Activated T-cell treated with anti-CD3 and anti-CD28 coated beads, Interleukin-2, amount 50 U/mL, for 24 hours (primary cell): Measurements from ENCODE around the gene ERCC2.
A peak's percentile ranks its signal among the peaks of the same experiment; 100 is the strongest.

Experiments used
- DNase-seq: peaks from one replicate; pipeline ENCODE4 v3.0.0-alpha.2; 2020
- H3K27ac Mint-ChIP-seq: 2 replicates; pipeline ENCODE4 v1.8.0; 2020; ENCODE audit warnings: mild to moderate bottlenecking, mixed read lengths
- H3K27me3 Mint-ChIP-seq: 2 replicates; pipeline ENCODE4 v1.8.0; 2020; ENCODE audit warnings: mixed read lengths
- H3K36me3 Mint-ChIP-seq: 2 replicates; pipeline ENCODE4 v1.8.0; 2020; ENCODE audit warnings: low read depth, mixed read lengths
- H3K4me1 Mint-ChIP-seq: 2 replicates; pipeline ENCODE4 v1.8.0; 2020; ENCODE audit warnings: low read depth, mixed read lengths
- H3K4me3 Mint-ChIP-seq: 2 replicates; pipeline ENCODE4 v1.8.0; 2020; ENCODE audit warnings: mild to moderate bottlenecking, moderate library complexity, mixed read lengths
- H3K9me3 Mint-ChIP-seq: 2 replicates; pipeline ENCODE4 v1.8.0; 2020; ENCODE audit warnings: mixed read lengths

The ERCC2 gene

DNA sequence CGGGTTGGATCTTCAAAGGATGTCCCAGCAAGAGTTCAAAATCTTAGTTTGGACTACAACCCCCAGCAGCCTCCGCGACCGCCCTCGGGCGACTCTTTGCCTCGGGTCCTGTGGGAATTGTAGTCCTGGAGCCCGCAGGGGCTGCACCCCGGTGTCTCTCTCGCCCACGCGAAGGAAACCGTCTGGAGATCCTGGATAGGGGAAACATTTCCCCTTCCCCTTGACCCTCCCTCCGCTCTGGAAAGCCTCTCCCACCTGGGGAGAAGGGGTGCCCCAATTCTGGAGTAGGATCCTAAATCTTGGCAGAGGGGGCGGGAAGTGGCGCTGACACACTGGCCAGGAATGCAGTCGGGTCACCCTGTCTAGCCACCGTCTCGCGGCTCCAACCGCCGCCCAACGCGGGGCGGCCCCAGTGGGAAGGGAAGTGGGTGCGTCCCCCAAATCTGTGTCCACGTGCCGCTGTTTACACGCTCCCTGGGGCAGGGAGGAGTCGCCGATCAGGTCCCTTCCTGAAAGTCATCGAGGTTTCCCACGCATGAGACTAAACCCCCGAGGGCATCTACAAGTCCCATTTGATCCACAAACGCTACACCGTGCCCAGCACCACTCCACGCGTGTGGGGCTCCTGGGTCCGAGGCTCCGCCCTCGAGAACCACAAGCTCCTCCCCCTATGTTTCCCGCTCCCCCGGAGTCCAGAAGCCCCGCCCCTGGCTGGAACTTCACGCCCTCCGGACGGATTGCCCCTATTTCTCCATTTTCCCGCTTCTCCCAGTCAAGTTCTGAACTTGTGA lies 35.3 kb upstream of the ERCC2 start:
- peaks cover 58% of the 10 kb centered on the region for H3K4me1 Mint-ChIP-seq

DNA sequence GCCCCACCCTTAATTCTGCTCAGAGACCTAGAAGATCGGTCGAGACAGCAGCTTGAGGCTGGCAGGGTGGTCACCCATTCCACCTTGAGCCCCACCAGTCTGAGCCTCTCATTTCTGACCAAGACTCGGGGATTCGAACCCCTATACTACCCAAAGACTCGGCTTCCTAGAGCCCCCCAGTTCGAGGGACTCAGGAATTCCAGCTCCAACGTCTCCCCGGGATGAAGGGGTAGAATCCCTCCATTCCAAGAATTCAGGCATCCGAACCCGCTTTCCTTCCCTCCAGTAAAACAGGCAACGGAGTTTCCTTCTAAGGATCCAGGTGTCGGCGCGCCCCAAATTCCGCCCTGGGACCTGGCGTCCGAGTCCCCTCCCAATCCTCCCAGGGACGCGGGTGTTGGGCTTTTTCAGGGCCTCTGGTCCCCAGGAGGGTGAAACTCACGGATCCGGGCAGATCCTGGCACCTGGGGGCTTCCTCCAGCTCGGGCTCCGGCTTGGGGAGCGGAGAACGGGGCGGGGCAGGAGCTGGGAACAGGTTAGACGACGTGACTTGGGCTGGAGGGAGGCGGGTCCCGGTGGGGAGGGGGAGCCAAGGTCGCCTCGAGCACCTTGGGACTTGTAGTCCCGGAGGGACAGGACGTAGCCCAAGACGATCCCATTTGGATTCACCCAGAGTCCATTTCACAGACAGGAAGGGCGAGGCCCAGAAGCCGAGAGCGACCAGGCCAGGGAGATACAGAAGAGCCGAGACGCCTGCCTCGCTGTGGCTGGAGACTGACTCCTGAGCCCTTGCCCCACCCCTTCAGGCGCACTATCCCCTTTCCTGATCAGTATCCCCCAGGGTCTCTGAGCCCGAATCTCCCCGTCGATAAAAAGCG lies 34.4 kb upstream of the ERCC2 start, which contains the start of gene PPP1R13L:
Gene PPP1R13L, minus strand, starts transcription at position 513 of the 878 bp plus-strand sequence. CDS start 6,751 bp downstream, outside the sequence.
- Mint-ChIP-seq H3K27ac (peak within 1 kb of the TSS; percentile 95), H3K4me1 (peaks cover 56% of the 10 kb centered on the region), H3K27me3 (peaks cover 45% of the 10 kb centered on the region), H3K9me3 (no peaks in the 10 kb centered on the region), H3K4me3 (peak within 1 kb of the TSS; percentile 96), H3K36me3 (peaks cover 33% of the 10 kb centered on the region)
- peak; percentile 71 for DNase-seq

More for the DNA sequence above, 35.3 kb upstream of the ERCC2 start:
- Mint-ChIP-seq H3K4me3 (peak overlapping the region; percentile 96), H3K27me3 (peaks cover 38% of the 10 kb centered on the region), H3K9me3 (no peaks in the 10 kb centered on the region), H3K36me3 (peaks cover 38% of the 10 kb centered on the region), H3K27ac (peak overlapping the region; percentile 95)
- DNase-seq: peak; percentile 87

DNA sequence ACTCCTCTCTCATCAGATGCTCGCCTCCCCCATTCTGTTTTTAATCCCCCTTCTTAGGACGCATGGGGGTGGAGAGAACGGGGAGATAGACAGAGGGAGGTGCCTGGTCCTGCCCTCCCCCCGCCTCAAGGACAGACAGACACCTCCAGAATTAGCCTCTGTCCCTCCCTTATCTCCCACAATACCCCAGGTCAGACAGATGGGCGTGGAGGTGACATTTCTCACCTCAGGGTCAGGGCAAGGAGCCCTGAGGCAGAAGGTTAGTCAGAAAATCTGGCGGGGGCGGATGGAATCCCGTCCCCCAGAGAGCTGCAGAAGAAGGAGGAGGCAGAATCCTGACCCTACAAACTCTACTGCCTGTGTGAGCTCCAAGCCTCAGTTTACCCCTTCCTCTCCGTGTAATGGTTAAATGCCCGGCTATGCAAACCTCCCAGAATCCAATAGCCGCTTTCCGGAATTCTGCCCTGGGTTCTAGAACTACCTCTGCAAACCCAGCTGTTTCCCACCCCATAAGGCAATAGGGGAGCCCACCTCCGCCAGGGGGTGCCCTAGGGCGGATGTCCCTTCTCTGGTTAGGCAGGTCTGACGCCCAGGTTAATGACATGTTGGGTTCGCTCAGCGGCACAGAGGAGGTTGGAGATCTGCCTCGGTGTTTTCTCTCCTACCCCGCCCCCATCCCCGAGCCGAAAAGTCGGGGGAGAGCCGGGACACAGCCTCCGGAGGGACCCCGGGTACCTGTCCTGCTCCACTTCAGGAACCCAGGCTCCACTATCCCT lies 33.6 kb upstream of the ERCC2 start:
- H3K36me3 Mint-ChIP-seq: peaks cover 27% of the 10 kb centered on the region
- H3K4me1 Mint-ChIP-seq: peaks cover 51% of the 10 kb centered on the region
- peaks cover 47% of the 10 kb centered on the region for H3K27me3 Mint-ChIP-seq
- peak overlapping the region; percentile 96 for H3K4me3 Mint-ChIP-seq
- DNase-seq: peak; percentile 73
- no peaks in the 10 kb centered on the region for H3K9me3 Mint-ChIP-seq
- H3K27ac Mint-ChIP-seq: peak overlapping the region; percentile 15

DNA sequence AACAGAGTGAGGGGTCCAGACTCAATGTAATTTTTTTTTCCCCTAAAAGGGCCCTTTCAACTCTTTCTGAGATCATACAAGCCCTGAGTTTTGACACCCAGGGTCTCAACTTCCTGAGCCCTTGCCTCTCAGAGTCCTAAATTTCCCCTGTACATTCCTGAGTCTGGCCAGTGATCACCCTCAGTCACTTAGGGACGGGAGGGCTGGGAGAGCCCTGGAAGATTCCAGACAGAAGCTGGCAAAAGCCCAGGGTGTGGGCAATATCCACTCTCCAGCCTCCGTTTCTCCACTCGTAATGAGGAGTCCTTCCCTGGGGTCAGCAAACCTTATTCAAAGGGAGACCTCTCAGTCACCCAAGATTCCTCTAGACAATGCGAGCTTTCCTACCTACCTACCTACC lies 32.9 kb upstream of the ERCC2 start:
- H3K4me3 Mint-ChIP-seq: no peak overlapping the region
- H3K27me3 Mint-ChIP-seq: peaks cover 53% of the 10 kb centered on the region
- peaks cover 20% of the 10 kb centered on the region for H3K36me3 Mint-ChIP-seq
- peaks cover 50% of the 10 kb centered on the region for H3K4me1 Mint-ChIP-seq
- H3K9me3 Mint-ChIP-seq: no peaks in the 10 kb centered on the region
- DNase-seq: no peak
- H3K27ac Mint-ChIP-seq: no peak overlapping the region

DNA sequence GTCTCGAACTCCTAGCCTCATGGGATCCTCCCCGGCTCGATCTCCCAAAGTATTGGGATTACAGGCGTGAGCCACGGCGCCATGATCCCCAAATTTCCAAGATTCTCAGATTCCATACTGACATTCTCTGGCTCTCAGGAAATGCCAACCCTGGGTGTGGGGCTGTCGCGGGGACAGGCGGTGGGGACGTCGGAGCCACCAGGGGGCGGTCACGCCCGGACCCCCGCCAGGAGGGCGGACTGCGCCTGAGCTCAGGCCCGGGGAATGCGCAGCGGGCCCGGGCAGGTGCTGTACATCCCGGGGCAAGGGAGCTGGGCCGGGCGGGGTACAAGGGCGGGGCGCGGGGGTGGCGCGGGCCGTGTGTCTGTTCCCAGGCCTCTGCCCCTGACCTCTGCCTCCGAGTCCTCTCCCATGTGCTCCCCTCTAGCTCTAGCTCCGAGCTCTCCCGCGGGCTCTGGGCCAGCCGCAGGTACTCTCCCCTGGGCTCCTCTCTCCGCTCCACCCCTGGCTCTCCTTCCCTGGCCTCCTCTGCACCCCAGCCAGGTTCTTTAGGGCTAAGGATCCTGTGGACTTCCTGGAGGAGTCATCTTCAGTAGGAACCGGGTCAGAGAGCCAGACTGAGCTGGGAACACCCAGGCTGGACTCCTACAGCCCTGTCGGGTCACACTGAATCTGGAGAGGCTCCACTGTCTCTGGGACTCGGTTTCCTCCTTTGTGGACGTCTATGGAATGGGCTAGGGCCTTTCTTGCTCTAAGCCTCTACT lies 32.1 kb upstream of the ERCC2 start:
- Mint-ChIP-seq H3K4me3 (no peak overlapping the region), H3K27ac (no peak overlapping the region), H3K9me3 (no peaks in the 10 kb centered on the region), H3K4me1 (peaks cover 44% of the 10 kb centered on the region), H3K27me3 (peaks cover 59% of the 10 kb centered on the region), H3K36me3 (peaks cover 13% of the 10 kb centered on the region)
- peak; percentile 57 for DNase-seq

DNA sequence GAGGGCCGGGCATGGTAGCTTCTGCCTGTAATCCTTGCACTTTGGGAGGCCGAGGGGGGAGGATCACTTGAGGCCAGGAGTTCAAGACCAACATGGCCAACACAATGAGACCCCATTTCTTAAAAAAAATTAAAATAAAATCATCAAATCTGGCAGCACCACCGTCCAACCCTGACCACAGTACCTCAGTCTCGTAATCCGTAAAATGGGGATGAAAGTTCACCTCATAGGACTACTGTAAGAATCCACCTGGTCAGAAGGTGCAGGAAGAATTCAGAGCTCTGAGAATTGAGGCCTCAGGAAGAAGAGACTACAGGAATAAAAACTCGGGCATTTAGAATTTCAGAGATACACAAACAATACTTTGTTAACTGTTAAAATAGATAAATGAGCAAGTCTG lies 31.4 kb upstream of the ERCC2 start:
- DNase-seq: no peak
- Mint-ChIP-seq H3K9me3 (no peaks in the 10 kb centered on the region), H3K36me3 (peaks cover 8% of the 10 kb centered on the region), H3K4me3 (no peak overlapping the region), H3K27ac (no peak overlapping the region), H3K27me3 (peaks cover 66% of the 10 kb centered on the region), H3K4me1 (peaks cover 42% of the 10 kb centered on the region)

DNA sequence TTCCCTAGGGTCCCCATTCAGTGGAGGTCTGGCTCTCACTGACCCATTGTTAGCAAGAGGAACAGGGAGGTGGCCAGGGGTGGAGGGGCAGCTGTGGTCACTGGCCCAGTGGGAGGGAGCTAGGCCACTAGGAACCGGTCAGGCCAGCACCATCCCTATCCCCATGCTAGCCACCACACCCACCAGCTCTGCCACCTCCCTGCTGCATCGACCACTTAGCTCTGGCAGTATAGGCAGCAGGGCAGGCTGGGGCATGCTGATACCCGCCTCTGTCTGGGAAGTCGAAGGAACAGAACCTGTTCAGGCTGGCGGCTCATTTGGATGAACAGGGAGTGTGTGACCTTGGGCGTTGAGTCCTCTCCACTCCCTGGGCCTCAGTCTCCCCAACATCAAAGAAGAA lies 29.8 kb upstream of the ERCC2 start:
- Mint-ChIP-seq H3K27ac (no peak overlapping the region), H3K27me3 (peaks cover 73% of the 10 kb centered on the region), H3K36me3 (no peaks in the 10 kb centered on the region), H3K4me1 (peaks cover 30% of the 10 kb centered on the region), H3K4me3 (no peak overlapping the region), H3K9me3 (no peaks in the 10 kb centered on the region)
- DNase-seq: no peak

DNA sequence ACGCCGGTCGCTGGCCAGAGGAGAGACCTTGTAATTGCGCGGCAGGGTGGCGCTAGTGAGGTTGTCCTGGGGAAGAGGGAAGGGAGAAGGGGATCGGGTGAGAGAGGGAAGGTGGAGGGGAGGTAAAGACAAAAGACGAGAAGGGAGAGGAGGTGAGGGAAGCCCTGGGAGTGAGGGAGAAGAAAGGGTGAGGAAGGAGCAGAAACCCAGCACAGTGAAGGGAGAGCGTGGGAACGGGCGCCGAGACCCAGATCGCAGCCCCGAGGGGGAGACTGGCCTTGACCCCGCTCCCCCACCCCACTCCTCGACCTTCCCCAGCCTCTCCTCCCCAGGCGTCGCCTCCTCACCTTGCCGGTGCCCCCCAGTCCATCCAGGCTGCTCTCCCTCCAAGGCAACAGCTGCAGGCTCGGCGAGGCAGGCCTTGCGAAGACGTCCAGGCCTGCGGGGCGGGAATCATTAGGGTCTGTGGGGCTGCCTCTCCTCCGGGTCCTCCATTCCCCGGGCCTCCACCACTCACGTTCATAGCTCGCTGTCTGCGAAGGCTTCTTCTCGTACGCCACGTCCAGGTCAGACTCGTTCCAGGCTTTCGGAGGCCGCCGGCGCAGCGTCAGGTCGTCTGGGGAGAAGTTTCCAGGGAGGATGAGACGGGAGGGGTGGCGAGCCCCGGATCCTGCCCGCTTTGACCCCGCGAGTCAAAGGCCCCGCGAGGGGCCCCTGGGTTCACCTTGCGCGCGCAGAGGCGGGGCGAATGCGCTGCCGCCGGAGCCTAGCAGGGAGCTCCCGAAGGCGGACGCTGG lies 25.6 kb upstream of the ERCC2 start:
- Mint-ChIP-seq H3K36me3 (no peaks in the 10 kb centered on the region), H3K4me1 (peaks cover 9% of the 10 kb centered on the region), H3K4me3 (no peak overlapping the region), H3K27me3 (peaks cover 39% of the 10 kb centered on the region), H3K27ac (no peak overlapping the region), H3K9me3 (no peaks in the 10 kb centered on the region)
- DNase-seq: no peak

DNA sequence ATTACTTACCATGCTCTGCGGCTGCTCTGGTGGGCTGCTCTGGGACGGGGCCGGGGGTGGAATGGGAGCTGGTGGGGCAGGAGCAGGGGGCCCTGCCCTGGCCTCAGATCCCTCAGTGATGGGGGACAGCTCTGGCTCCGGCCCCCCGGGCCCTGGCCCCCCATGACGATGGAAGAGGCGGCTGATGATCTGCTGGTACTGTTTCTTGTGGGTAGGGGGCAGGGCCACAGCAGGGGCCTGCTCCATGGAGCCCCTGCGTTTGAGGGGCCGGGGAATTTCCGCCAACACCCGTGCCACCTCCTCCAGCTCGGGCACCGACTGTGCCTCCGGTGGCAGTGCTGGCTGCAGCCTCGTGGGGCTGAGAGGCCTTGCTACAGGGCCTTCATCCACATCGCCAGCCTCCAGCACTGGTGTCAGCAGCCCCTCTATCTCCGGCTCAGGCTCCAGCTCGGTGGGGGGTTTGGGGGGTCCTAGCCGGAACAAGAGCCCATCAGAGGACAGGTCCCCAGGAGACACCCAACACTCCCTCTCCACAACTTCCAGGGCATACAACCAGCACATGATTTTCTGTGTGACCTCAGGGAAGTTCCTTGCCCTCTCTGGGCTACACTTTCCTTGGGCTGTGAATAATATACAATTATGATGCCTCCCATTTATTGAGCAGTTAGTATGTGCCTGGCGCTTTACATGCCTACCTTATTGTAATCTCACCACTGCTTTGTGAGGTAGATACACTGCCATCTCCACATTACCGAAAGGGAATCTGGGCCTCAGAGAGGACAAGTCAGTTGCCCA lies 21.7 kb upstream of the ERCC2 start:
- Mint-ChIP-seq H3K36me3 (no peaks in the 10 kb centered on the region), H3K27me3 (peaks cover 26% of the 10 kb centered on the region), H3K4me1 (peaks cover 3% of the 10 kb centered on the region), H3K4me3 (no peak overlapping the region), H3K9me3 (no peaks in the 10 kb centered on the region), H3K27ac (no peak overlapping the region)
- DNase-seq: no peak

DNA sequence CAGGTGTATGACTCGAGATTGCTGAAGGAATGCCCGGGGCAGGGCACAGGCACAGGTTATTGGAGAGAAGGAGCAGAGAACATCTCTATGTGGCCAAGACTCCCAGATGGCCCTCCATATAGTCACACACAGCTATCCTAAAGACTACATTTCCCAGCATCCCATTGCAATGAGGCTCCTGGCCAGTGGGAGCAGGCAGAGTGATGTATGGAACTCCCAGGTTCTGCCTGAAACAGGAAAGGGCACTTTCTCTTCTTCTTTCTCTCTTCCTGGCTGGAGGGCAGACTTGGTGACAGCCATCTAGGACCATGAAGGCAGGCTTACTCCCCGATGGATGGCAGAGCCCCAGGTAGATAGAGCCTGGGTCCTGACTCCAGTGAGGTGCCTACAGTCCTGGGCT lies 21.0 kb upstream of the ERCC2 start:
- no peak for DNase-seq
- Mint-ChIP-seq H3K4me1 (no peaks in the 10 kb centered on the region), H3K4me3 (no peak overlapping the region), H3K27me3 (peaks cover 29% of the 10 kb centered on the region), H3K36me3 (no peaks in the 10 kb centered on the region), H3K27ac (no peak overlapping the region), H3K9me3 (no peaks in the 10 kb centered on the region)

DNA sequence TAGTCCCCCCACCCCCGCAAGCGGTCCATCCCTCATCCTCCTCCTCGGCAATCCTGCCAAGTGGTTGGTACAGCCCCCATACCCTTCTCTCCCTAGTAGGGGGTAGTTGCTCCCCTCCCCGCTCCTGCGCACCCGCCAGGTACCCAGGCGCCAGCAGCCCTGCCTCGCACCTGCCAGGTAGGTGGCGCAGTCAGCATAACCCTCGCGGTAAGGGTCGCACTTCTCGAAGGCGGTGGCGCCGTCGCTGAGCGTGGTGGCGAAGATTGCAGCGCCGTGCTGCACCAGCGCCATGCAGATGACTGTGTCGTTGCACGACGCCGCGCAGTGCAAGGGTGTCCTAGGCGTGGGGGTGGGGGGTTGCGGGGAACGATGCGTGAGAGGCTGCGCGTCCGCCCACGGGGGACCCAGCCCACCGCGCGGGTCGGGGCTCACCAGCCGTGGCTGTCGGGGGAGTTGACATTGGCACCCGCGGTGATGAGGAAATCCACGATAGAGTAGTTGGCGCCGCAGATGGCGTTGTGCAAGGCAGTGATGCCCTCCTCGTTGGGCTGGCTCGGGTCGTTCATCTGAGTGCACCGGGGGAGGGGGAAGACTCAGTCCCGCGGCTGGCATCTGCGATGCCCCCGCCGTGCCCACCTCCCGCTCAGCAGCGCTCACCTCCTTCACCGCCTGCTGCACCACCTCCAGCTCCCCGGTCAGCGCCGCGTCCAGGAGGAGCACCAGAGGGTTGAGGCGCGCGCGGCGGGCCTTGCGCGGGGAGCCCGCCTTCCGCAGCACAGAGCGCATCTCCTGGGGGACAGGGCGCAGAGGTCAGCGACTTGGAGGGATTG lies 15.2 kb upstream of the ERCC2 start:
- no peak overlapping the region for H3K4me3 Mint-ChIP-seq
- H3K36me3 Mint-ChIP-seq: no peaks in the 10 kb centered on the region
- H3K9me3 Mint-ChIP-seq: no peaks in the 10 kb centered on the region
- no peak for DNase-seq
- no peaks in the 10 kb centered on the region for H3K4me1 Mint-ChIP-seq
- peaks cover 44% of the 10 kb centered on the region for H3K27me3 Mint-ChIP-seq
- H3K27ac Mint-ChIP-seq: no peak overlapping the region

DNA sequence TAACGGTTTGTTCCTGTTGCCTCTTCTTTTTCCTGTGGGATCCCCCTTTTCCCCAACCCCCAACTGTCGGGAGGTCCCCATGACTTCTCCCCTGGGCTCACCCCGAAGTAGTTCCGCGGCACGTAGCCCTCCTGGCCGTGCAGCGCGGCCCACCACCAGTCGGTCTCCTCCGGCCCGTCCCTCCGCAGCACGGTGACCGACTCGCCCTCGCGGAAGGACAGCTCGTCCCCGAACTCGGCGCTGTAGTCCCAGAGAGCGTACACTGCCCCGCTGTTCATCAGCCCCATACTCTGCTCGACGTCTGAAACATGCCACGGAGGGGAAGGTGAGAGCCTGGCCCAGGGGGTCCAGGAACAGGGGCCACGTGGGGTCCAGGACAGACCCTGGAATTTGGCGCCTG lies 12.1 kb upstream of the ERCC2 start:
- Mint-ChIP-seq H3K27me3 (peaks cover 35% of the 10 kb centered on the region), H3K4me1 (peaks cover 5% of the 10 kb centered on the region), H3K36me3 (no peaks in the 10 kb centered on the region), H3K9me3 (no peaks in the 10 kb centered on the region), H3K4me3 (no peak overlapping the region), H3K27ac (no peak overlapping the region)
- no peak for DNase-seq
